SIG-M5 treated with dmso at 0.1 percent for 504 hours (cell line): ENCODE data around the gene OBP2A.
"Not testable (repeated sequence)": the region's sequence is repeated elsewhere in the genome, so short reads cannot be mapped to it uniquely, and the experiment has no call there.

Experiments
- DNase-seq: peaks from one replicate; lab custom pipeline; 2025; ENCODE audit not compliant: unreplicated experiment; lab: John Stamatoyannopoulos, UW

OBP2A gene

GRCh38 chr9:135526089-135526729, 19.7 kb upstream of the OBP2A start:
- no peak for DNase-seq

- no peak for DNase-seq
Observed at GRCh38 chr9:135526730-135527571, 19.0 kb upstream of the OBP2A start.

- not testable (repeated sequence) for DNase-seq
Observed at GRCh38 chr9:135528842-135529435, 17.0 kb upstream of the OBP2A start.

- no peak for DNase-seq
Observed at GRCh38 chr9:135530146-135530545, 15.8 kb upstream of the OBP2A start.

GRCh38 chr9:135531096-135531495, 14.8 kb upstream of the OBP2A start:
- no peak for DNase-seq

GRCh38 chr9:135533113-135533512, 12.8 kb upstream of the OBP2A start:
- no peak for DNase-seq

- no peak for DNase-seq
Observed at GRCh38 chr9:135533674-135534073, 12.3 kb upstream of the OBP2A start.

- DNase-seq, result not testable (repeated sequence)
Observed at GRCh38 chr9:135534192-135534711, 11.7 kb upstream of the OBP2A start.

GRCh38 chr9:135534826-135535225, 11.1 kb upstream of the OBP2A start:
- DNase-seq, result not testable (repeated sequence)

GRCh38 chr9:135535631-135536030, 10.3 kb upstream of the OBP2A start:
- DNase-seq, result not testable (repeated sequence)

- DNase-seq, result no peak
Observed at GRCh38 chr9:135536216-135536615, 9.7 kb upstream of the OBP2A start.

GRCh38 chr9:135543262-135543894, 2.5 kb upstream of the OBP2A start:
- DNase-seq, result not testable (repeated sequence)

- DNase-seq, result no peak
Observed at GRCh38 chr9:135544981-135545635, 818 bp upstream of the OBP2A start.

- DNase-seq, result not testable (repeated sequence)
Observed at GRCh38 chr9:135546792-135547617, 1.1 kb downstream of the OBP2A start.

- no peak for DNase-seq
Observed at GRCh38 chr9:135547756-135548736, 2.1 kb downstream of the OBP2A start.

- DNase-seq, result not testable (repeated sequence)
Observed at GRCh38 chr9:135549478-135550343, 3.8 kb downstream of the OBP2A start.

- no peak for DNase-seq
Observed at GRCh38 chr9:135550344-135550918, 4.5 kb downstream of the OBP2A start.
